Measurements from ENCODE around the gene L3MBTL4.
A peak's percentile ranks its signal among the peaks of the same experiment; 100 is the strongest.

Gene L3MBTL4

GRCh38 chr18:6010921-6011320 lies 403.8 kb downstream of the L3MBTL4 start:
- no peak for TF ChIP-seq CTCF (IDR thresholded peaks at IDR 0.05; ENCODE audit: low read depth, low read length, missing control alignments)
- DNase-seq (ENCODE audit: low read depth): no peak

GRCh38 chr18:6010284-6010683 lies 404.4 kb downstream of the L3MBTL4 start:
- H3K4me3 ChIP-seq (ENCODE audit: low read depth, low read length): no peak overlapping the region
- no peak for TF ChIP-seq CTCF (IDR thresholded peaks at IDR 0.05; ENCODE audit: low read depth, low read length, missing control alignments)
- no peak for DNase-seq (ENCODE audit: low read depth)

More at GRCh38 chr18:6010921-6011320, 403.8 kb downstream of the L3MBTL4 start:
- no peak overlapping the region for H3K4me3 ChIP-seq (ENCODE audit: low read depth, low read length)

GRCh38 chr18:6009756-6010155 lies 405.0 kb downstream of the L3MBTL4 start:
- TF ChIP-seq CTCF (IDR thresholded peaks at IDR 0.05; ENCODE audit: low read depth, low read length, missing control alignments): no peak
- no peak overlapping the region for H3K4me3 ChIP-seq (ENCODE audit: low read depth, low read length)
- no peak for DNase-seq (ENCODE audit: low read depth)

- H3K4me3 ChIP-seq (ENCODE audit: low read depth, low read length): no peak overlapping the region
- no peak for TF ChIP-seq CTCF (IDR thresholded peaks at IDR 0.05; ENCODE audit: low read depth, low read length, missing control alignments)
- DNase-seq (ENCODE audit: low read depth): peak; percentile 60
Measured at GRCh38 chr18:6004683-6005082, 410.0 kb downstream of the L3MBTL4 start.

- TF ChIP-seq CTCF (IDR thresholded peaks at IDR 0.05; ENCODE audit: low read depth, low read length, missing control alignments): no peak
- no peak for DNase-seq (ENCODE audit: low read depth)
Measured at GRCh38 chr18:6004119-6004518, 410.6 kb downstream of the L3MBTL4 start.

GRCh38 chr18:6001867-6002266 lies 412.8 kb downstream of the L3MBTL4 start:
- H3K4me3 ChIP-seq (ENCODE audit: low read depth, low read length): no peak overlapping the region
- TF ChIP-seq CTCF (IDR thresholded peaks at IDR 0.05; ENCODE audit: low read depth, low read length, missing control alignments): no peak
- no peak for DNase-seq (ENCODE audit: low read depth)

More at GRCh38 chr18:6004119-6004518, 410.6 kb downstream of the L3MBTL4 start:
- H3K4me3 ChIP-seq (ENCODE audit: low read depth, low read length): no peak overlapping the region

- no peak for DNase-seq (ENCODE audit: low read depth)
- H3K4me3 ChIP-seq (ENCODE audit: low read depth, low read length): no peak overlapping the region
- no peak for TF ChIP-seq CTCF (IDR thresholded peaks at IDR 0.05; ENCODE audit: low read depth, low read length, missing control alignments)
Measured at GRCh38 chr18:5998907-5999306, 415.8 kb downstream of the L3MBTL4 start.

Measured in GM12864 (cell line).